Skin of body (tissue), 2 donors: ENCODE measurements around the gene PRMT3. TPM values are rescaled to one million over a fixed set of nuclear protein-coding genes. Genes with fewer than 3 reads are reported as not detected.
"Not testable (repeated sequence)": the region's sequence is repeated elsewhere in the genome, so short reads cannot be mapped to it uniquely, and the experiment has no call there.

Source experiments
- DNase-seq: peaks from one replicate; lab custom pipeline; 2025; lab: John Stamatoyannopoulos, UW
- total RNA-seq: library from RNA; depleted of rRNA; stranded (reverse); fragments of >200 nt; gene quantifications from one replicate; pipeline ENCODE4 v1.2.3, GENCODE V29; 2014

PRMT3 gene
- total RNA-seq, 1 donor from 2014 or later = 19.6 TPM

DNA sequence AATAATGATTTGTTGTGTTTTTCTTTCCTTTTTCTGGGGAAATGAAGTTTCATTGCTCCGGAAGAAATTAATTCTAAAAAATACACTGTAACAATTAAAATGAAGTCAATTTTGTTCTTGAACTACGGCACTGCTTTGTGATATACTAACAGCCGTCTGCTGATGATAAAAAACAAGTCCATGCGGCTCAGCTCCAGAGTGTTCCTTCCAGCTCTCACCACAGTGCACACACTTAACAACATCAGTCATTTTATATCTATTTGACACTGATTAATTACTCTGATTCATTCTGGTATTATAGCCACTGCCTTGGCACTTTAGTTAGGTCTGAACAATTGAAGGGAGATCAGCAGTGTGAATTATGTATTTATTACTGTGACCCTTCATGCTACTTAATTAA, 114.5 kb downstream of the PRMT3 start:
- DNase-seq = no peak

DNA sequence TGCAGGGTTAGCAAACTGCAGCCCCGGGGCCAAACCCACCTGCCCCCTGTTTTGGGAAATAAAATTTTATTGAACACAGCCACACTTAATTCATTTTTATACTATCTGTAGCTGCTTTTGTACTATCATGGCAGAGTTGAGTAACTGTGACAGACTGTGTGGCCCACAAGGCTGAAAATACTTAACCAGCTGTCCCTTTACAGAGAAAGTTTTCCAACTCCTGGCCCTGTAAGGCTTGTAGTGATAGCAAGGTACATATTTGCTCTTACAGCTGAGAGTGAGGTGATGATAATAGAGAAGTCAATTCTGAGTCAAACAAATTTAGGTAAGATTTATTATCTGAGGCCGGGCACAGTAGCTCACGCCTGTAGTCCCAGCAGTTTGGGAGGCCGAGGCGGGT, 124.5 kb downstream of the PRMT3 start:
- no peak for DNase-seq

- no peak for DNase-seq
Observed at GRCh38 chr11:20512869-20513268, 125.4 kb downstream of the PRMT3 start.

- DNase-seq = no peak
Observed at GRCh38 chr11:20518323-20518834, 130.9 kb downstream of the PRMT3 start.

GRCh38 chr11:20522536-20522935, 135.0 kb downstream of the PRMT3 start:
- no peak for DNase-seq

DNA sequence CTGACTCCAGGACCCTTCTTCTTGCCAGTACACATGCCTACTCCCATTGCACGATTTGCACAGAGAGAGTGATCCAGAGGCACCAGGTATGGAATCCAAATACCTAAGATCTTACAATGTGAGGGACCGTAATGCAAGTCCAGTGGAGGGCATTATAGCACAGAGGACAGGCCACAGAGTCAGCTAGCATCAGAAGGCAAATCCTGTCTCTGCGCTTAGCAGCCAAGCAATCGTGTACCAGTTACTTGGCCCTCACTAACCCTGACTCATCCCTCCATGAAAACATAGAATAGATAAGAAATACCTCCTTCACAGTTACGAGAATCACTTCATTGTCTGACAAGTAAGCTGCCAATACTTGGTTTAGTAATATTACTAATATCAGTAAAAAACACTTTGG, 142.2 kb downstream of the PRMT3 start:
- DNase-seq = no peak

GRCh38 chr11:20530942-20531703, 143.6 kb downstream of the PRMT3 start:
- DNase-seq = no peak

GRCh38 chr11:20535271-20535881, 147.9 kb downstream of the PRMT3 start:
- DNase-seq = no peak

DNA sequence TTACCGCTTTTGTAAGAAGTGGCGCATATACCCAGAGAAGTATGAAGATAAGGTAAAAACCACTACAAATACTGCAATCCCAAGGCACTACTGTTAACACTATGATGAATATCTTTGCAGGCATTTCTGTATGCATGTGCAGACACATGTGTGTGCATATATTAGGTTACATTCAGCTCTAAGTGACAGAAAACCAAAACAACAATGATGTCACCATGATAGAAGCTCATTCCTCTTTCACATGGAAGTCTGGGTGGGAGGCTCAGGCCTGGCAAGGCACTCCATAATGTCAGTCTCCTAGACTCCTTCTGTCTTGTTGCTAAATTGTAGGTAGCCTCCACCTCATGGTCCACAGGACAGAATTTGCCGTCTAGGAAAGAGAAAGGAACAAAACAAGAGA, 148.8 kb downstream of the PRMT3 start:
- no peak for DNase-seq

- no peak for DNase-seq
Observed at GRCh38 chr11:20536784-20537183, 149.3 kb downstream of the PRMT3 start.

GRCh38 chr11:20541503-20541902, 154.0 kb downstream of the PRMT3 start:
- DNase-seq = no peak

- DNase-seq = no peak
Observed at GRCh38 chr11:20544603-20545237, 157.2 kb downstream of the PRMT3 start.

GRCh38 chr11:20547411-20547810, 159.9 kb downstream of the PRMT3 start:
- DNase-seq = no peak

- DNase-seq = no peak
Observed at GRCh38 chr11:20551096-20551495, 163.6 kb downstream of the PRMT3 start.

GRCh38 chr11:20555783-20556182, 168.3 kb downstream of the PRMT3 start:
- no peak for DNase-seq

DNA sequence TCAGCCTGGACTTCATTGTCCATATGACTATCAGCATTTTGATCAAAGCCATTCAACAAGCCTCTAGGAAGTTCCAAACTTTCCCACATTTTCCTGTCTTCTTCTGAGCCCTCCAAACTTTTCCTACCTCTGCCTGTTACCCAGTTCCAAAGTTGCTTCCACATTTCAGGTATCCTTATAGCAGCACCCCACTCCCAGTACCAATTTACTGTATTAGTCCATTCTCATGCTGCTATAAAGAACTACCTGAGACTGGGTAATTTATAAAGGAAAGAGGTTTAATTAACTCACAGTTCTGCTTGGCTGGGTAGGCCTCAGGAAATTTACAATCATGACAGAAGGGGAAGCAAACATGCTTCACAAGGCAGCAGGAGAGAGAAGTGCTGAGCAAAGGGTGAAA, 168.9 kb downstream of the PRMT3 start:
- DNase-seq = not testable (repeated sequence)

- no peak for DNase-seq
Observed at GRCh38 chr11:20558741-20559140, 171.2 kb downstream of the PRMT3 start.

Other genes starting within 250 kb of the PRMT3 start
- not detected for gene DBX1, start 227.2 kb upstream of the PRMT3 start, total RNA-seq
- gene HTATIP2, start 24.0 kb upstream of the PRMT3 start, total RNA-seq = 6.9 TPM
- not detected for gene SLC6A5, start 211.9 kb downstream of the PRMT3 start, total RNA-seq